H54 (cell line): Measurements from ENCODE around the gene ARHGEF10L.

ENCODE experiments used
- DNase-seq: peaks from one replicate; pipeline ENCODE4 v3.0.0; 2011; ENCODE audit warnings: low spot score, mixed read lengths; ENCODE audit not compliant: insufficient read length
- FAIRE-seq: peaks from 3 replicates; lab custom pipeline; 2011; peaks lifted over from hg19 to GRCh38; lab: Jason Lieb, UNC
- POLR2A ChIP-seq: IDR thresholded peaks from 2 replicates; pipeline ENCODE4 v1.6.1; 2011; ENCODE audit warnings: low read depth, mild to moderate bottlenecking, low read length

ARHGEF10L gene

DNA sequence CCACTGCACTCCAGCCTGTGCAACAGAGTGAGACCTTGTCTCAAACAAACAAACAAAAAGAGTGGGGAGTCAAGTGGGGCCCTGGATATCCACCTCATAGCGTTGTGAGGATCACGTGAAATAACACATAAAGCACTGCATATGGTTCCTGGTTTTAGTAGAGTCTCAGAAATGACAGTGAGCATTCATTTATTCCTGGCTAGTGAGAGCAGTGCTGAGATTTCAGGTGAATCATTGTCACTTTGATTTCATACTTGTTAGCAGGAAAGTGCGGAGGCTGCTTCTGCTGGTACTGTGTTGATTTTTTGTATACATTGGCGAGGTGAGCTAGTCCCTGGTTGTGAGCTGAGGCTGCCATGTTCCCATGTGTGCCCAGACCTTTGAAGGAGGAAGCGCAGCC lies 22.9 kb downstream of the ARHGEF10L start:
- DNase-seq (no peak), FAIRE-seq (no peak)
- no peak for TF ChIP-seq POLR2A

DNA sequence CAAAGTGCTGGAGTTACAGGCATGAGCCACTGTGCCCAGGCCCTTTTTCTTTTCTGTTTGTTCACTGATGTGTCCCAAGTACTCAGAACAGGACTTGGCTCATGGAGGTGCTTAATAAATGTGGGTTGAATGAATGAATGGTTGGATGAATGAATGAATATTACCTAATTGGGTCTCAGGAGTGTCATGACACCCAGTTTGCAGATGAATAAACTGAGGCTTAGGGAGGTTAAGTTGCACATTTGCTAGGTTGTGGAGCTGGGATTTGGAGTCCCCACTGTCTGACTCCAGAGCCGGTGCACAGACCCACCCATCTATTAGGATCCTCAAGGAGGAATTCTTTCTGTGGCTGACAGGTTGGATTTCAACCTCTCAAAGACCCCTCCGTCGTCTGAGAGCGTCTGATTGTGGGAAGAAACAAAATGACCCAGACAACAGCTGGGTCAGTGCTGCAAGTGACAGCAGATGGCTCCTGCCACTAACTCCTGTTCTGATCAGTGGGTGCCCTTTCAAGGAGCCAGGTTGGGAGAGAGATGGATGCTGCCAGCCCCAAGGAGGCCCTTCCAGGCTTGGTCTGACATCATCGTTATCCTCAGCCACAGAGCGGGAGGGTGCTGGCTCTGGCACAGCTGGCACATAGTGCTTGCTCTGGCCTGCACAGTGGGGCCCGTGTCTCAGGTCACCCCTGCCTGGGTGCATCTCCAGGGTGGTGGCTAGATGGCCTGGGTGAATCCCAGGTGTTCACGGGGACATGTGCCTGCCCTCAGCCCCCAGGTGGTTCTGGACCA lies 24.2 kb downstream of the ARHGEF10L start:
- DNase-seq, result no peak
- no peak for FAIRE-seq
- no peak for TF ChIP-seq POLR2A

DNA sequence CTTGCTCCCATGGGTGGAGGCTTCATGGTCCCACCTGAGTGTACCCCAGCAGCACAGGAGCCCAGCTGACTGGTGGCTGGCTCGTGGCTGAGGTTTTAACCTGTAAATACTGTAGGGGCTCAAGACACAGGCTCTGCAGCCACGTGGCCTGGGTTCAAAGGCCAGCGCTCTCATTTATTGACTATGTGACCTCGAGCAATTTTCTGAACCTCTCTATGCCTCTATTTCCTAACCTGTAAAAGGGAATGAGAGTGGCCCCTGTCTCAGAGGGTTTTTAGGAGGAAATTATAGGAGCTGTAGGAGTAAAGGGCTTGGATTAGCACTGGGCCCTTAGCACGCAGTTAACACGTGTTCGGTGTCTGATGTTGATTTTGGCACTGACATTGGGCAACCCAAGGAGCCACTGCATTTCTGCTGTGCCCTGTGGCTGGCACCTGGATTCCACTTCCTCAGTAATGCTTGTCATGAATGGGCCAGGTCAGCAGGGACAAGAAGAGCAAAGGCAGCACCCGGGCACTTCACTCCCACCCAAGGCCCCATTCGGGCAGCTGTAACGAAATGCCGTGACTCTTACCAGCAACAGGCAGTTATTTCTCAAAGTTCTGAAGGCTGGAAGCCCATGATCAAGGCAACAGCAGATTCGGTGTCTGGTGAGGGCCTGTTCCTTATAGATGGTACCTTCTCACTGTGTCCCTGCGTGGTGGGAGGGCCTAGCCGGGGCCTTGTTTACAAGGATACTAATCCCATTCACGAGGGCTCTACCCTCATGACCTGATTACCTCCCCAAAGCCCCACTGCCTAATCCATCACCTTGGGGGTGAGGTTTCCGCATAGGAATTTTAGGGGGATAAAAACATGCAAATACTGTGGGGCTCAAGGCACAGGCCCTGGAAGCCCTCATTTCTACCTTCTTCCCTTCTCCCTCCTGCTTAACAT lies 25.2 kb downstream of the ARHGEF10L start:
- no peak for TF ChIP-seq POLR2A
- DNase-seq (no peak), FAIRE-seq (no peak)

- no peak for DNase-seq
- no peak for TF ChIP-seq POLR2A
- no peak for FAIRE-seq
Observed at GRCh38 chr1:17565461-17566252, 26.2 kb downstream of the ARHGEF10L start.

DNA sequence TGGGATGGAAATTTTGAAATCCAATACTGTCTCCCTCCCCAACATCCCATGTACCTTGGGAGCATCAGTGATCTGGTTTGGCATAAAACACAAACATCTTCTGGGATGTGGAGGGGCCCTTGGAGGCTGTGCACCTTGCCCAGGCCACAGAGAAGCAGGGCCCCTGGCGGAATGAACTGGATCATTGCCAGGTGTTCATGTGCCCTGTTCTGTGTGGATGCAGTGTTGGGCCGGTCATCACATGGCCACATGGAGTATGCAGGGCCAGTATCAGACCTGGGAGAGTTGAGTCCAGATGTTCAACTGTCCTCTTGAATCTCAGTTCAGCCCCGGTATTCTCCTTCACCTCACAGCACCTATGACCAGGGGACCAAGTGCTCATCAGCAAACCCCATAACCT lies 26.9 kb downstream of the ARHGEF10L start:
- no peak for TF ChIP-seq POLR2A
- DNase-seq (no peak), FAIRE-seq (no peak)

DNA sequence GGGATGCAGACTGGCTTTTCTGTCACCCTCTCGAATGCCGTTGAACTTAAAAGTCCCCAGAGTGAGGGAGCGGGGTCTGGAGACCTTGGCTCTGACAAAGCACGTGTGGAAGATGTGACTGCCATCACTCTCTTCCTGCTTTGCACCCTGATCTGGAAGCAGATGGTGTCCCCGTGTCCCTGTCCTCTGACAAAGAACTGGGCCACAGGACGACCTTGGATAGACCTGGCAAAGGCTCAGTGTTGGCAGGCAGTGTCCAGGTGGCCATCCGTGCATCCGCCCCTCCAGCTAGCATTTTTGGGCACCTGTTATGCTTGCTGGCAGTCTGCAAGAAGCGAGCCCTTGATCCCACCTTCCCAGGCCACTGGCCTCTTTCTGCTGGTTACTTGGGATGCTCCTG lies 27.4 kb downstream of the ARHGEF10L start:
- FAIRE-seq (no peak), DNase-seq (no peak)
- no peak for TF ChIP-seq POLR2A

GRCh38 chr1:17567582-17567981 lies 28.1 kb downstream of the ARHGEF10L start:
- FAIRE-seq (no peak), DNase-seq (no peak)
- no peak for TF ChIP-seq POLR2A

DNA sequence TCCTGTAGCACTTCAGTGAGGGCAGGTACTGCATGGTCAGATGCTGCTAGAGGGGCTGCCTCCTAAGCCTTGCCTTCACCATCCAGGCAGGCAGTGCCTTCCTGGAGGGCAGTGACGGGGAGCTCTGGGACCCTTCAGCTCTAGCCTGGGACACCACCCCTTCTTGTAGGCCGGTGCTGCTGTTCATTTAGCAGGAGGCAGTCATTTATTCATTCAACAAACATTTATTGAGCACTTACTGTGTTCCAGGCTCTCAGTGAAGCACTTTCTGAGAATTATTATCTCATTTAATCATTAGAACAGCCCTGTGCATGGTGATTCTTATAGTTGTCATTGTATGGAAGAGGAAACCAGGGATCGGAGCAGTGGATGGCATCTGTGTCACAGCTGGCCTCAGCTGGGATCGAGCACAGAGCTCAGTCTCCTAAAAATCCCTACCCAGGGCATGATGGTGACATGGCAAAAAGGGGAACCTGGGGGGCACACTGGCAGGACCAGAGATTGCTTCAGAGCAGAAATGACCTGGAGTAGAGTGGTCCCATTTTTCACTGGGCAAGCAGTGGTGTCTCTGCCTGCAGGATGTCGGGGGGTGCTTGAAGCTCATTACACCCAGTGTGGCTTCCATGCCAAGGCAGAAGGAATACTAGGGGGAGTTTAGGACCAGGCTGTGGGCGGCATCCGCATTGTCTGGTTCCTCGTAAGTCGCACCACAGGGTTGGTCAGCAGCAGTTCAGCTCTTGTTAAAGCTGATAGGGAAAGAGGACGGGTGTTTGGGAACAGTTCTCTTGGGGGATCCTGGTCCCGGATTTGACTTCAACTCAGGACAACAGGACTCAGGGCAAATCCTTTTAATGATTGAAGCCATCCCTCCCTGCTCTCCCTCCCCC lies 28.8 kb downstream of the ARHGEF10L start:
- FAIRE-seq, result no peak
- no peak for TF ChIP-seq POLR2A
- DNase-seq, result no peak

GRCh38 chr1:17569200-17570139 lies 30.0 kb downstream of the ARHGEF10L start:
- TF ChIP-seq POLR2A, result no peak
- DNase-seq, result peak; percentile 60
- FAIRE-seq, result no peak

DNA sequence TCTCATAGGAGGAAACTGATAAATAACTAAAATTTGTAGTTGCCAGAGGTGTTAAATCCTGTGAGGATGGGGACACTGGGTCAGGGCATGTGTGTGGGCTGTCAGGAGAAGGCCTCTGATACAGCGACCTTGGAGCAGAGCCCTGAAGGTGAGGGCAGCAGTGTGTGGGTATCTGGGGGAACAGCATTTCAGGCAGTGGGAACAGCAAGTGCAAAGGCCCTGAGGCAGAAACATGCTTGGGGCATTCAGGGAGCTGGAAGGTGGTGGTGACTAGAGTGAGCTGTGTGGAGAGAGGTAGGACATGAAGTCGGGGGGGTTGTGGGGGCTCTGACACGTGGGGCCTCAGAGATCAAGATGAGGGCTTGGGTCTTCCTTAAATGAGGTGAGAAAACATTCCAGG lies 30.7 kb downstream of the ARHGEF10L start:
- no peak for FAIRE-seq
- no peak for TF ChIP-seq POLR2A
- no peak for DNase-seq

GRCh38 chr1:17572264-17572985 lies 32.9 kb downstream of the ARHGEF10L start:
- TF ChIP-seq POLR2A, result no peak
- no peak for FAIRE-seq
- DNase-seq, result no peak
